Measurements from ENCODE around the gene KIF22.
"Not testable (repeated sequence)": the region's sequence is repeated elsewhere in the genome, so short reads cannot be mapped to it uniquely, and the experiment has no call there.

KIF22 gene

DNA sequence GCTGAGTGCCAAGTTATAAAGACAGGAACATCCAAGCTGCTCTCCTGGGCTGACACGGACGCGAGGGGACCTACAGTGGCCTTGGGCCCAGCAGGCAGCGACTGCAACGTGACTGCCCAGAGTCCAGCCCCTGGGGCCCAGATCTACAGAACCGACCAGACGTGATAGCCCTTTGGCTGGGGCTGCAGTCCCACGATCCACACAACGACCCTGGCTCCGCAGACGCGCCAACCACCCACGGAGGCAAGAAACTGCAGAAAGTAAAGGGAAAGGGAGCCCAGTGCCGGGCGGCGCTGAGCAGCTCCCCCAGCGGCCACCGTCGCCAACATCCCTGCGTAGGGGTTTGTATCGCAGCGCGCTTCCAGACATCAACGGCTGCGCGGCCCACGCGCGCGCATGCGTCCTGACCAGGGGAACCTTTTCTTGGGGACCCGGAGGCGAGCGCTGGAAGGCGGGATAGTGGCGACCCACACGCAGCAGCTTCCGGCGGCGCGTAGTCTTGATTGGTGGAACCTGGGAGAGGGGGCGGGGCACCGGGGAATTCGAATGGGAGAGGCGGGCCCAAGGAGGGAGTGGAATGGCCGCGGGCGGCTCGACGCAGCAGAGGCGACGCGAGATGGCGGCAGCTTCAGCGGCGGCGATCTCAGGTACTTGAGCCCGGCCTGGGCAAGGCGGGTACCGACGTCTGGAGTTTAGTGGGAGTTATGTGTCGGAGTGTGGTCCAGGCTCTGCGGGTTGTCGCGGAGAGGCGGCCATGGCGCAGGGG is at the start of gene KIF22:
Gene KIF22 (plus strand): TSS at position 569 of the 766 bp plus-strand sequence. CDS start 9 bp downstream, at position 578.
- FAIRE-seq, result no peak

DNA sequence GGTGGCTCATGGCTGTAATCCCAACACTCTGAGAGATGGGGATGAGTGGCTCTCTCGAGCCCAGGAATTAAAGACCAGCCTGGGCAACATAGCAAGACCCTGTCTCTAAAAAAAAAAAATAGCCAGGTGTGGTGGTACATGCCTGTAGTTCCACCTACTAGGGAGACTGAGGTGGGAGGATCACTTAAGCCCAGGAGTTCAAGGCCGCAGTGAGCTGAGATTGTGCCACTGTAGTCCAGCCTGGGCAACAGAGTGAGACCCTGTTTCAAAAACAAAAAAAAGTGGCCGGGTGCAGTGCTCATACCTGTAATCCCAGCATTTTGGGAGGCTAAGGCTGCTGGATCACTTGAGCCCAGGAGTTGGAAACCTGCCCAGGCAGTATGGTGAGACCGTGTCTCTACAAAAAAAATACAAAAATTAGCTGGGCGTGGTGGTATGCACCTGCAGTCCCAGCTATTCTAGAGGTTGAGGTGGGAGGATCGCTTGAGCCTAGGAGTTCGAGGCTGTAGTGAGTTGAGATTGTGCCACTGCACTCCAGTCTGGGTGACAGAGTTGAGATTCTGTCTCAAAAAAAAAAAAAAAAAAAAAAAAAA is 47.8 kb upstream of the KIF22 start:
- FAIRE-seq, result no peak

DNA sequence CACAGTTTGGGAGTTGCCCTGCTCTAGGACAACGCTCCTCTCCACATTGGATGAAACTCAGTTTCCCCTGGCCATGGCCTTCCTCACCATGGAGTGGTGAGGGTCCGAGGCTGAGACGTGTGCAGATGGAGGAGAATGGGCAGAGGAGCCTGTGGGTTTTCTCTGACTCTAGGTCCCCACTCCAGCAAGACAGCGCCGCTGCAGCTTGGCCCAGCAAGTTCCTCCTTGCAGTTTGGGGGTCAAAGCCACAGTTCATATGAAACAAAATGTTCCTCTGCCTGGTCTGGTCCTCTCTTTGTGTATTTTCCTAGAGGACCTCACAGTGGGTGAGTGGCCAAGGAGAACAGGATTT is 47.1 kb upstream of the KIF22 start:
- no peak for FAIRE-seq

DNA sequence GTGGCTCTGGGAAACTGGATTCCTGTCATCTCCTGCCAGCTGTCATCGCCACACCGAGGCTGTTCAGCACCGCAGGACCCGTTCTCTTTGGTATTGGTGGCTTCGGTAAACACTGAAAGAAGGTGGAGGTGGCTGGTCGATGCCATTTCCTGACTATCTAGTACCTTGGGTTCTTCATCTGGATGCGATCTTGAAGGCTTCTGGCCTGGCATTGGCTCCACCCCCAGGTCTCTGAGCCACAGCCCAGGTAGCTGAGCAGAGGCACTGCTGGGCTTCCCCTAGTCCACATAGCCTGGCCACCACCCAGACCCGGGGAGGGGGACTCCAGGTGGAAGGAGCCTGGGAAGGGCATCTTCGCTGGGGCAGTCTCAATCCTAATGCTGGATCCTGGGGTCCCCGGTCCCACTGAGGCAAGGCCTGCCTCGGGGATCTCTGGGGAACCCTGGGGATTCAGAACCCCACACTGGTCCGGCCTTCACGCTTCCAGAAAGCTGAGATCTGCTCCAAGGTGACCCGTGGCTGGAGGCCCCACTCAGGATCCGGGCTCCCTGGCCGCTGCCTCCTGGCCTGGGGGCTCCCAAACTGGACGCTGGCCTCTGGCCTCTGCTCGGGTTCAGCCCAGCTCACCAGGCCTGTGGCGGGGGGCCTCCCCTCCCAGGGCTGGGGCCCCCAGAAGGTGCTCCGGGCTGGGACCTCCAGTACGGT is 46.6 kb upstream of the KIF22 start:
- no peak for FAIRE-seq

DNA sequence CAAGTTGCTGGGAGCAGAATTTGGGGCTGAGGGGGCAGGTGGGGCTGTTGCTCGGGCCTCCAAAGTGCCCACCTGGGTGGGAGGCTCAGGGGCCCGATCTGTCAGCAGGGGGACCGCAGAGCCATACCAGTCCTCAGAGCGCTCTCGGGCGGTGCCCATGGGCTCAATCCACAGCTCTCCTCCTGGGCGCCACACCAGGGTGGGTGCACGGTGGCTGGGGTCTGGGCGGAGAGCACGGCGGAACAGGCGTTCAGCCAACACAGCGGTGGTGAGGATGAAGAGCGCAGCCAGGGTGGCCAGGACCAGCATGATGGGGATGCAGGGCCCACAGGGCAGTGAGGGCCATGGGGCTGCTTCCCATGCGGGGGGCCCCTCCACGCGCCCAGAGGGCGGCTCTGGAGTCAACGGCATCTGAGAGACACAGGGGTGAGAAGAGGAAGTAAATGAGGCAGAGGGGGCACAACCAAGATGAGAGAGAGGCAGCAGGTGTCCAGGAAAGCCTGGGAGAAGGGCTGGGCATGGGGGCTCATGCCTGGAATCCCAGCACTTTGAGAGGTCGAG is 45.9 kb upstream of the KIF22 start:
- no peak for FAIRE-seq

DNA sequence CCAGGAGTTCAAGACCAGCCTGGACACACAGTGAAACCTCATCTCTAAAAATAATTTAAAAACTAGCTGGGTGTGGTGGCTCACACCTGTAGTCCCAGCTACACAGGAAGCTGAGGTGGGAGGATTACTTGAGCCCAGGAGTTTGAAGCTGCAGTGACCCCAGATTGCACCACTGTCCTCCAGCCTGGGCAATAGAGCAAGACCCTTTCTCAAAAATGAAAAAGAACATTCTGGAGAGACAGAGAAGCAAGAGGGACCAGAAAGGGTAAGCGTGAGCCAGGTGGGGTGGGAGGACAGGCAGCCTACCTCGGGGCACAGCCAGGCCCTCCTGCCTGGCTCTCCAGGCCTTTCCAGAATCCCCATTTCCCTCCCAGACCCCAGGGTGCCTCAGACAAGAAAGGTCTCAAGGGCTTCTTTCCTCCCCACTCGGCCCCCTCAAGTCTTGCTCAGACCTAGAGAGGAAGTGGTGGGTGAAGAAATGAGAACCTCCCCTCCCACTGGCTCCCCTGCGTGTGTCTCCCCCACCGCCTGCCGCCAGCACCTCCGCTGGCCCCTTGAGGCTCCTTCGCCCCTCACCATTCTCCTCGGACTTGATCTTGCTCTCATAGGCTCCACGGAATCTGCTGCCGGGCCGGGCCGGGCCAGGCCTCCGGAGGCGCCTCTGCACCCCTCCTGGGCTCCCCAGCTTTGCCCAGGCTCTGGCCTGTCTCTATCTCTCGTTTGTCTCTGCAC is 45.3 kb upstream of the KIF22 start:
- FAIRE-seq, result no peak

DNA sequence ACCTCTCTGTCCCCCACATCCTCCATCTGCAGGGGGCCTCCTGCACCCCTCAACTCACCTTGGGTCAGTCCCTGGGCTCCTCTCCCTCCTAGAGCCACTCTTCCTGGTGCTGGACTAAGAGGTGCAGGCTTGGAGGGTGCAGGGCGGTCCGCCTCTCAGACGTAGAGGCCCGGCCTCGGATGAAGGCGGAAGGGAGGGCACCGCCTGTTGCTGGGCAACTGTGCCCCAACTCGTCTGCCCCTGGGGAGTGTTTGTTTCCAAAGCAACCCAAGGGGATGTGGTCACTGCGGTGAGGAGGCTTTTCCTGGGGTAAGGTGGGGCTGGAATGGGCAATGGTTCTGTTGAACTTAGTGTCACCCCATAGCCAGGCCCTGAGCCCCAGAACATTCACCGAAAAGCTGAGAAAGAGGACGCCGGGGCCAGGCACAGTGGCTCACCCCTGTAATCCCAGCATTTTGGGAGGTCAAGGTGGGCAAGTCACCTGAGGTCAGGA is 44.7 kb upstream of the KIF22 start, which contains the start of gene C16orf54:
Gene C16orf54 (minus strand): TSS at position 138 of the 493 bp plus-strand sequence. CDS start 1,039 bp downstream, outside the sequence.
- FAIRE-seq, result no peak

DNA sequence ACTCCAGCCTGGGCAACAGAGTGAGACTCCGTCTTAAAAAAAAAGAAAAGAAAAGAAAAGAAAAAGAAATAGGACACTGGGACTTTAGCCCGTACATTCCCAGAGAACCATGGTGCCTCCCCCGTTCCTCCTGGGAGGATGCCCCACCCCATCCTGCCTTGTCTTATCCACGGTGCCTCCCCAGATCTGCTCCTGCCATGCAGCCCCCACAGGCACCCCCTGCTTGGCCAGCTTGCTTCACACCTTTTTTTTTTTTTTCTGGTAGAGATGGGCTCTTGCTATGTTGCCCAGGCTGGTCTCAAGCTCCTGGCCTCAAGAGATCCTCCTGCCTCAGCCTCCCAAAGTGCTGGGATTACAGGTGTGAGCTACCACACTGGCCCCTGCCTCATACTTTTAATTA is 44.0 kb upstream of the KIF22 start:
- not testable (repeated sequence) for FAIRE-seq

DNA sequence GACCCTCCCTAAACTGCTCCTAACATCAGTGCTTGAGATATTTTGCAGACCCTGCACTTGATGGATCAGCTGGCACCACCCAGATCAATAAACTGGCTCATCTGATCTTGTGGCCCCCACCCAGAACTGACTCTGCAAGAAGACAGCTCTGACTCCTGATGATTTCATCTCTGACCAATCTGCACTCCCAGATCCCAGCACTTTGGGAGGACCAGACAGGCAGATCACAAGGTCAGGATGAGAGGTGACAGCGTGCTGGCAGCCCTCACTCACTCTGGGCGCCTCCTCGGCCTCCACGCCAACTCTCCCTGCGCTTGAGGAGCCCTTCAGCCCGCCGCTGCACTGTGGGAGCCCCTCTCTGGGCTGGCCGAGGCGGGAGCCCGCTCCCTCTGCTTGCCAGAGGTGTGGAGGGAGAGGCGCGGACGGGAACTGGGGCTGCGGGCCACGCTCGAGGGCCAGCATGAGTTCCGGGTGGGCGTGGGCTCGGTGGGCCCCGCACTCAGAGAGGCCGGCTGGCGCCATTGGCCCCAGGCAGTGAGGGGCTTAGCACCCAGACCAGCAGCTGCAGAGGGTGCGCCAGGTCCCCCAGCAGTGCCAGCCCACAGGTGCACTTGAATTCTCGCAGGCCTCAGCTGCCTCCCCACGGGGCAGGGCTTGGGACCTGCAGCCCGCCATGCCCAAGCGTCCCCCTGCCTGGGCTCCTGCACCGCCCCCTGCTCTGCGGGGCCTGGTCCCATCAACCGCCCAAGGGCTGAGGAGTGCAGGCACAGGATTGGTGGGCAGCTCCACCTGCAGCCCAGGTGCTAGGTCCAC is 42.4 kb upstream of the KIF22 start:
- FAIRE-seq, result no peak

DNA sequence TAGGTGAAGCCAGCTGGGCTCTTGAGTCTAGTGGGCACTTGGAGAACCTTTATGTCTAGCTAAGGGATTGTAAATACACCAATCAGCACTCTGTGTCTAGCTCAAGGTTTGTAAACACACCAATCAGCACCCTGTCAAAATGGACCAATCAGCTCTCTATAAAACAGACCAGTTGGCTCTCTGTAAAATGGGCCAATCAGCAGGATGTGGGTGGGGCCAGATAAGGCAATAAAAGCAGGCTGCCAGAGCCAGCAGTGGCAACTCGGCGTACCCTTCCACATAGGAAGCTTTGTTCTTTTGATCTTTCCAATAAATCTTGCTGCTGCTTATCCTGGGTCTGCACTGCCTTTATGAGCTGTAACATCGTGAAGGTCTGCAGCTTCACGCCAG is 41.8 kb upstream of the KIF22 start:
- FAIRE-seq, result not testable (repeated sequence)

DNA sequence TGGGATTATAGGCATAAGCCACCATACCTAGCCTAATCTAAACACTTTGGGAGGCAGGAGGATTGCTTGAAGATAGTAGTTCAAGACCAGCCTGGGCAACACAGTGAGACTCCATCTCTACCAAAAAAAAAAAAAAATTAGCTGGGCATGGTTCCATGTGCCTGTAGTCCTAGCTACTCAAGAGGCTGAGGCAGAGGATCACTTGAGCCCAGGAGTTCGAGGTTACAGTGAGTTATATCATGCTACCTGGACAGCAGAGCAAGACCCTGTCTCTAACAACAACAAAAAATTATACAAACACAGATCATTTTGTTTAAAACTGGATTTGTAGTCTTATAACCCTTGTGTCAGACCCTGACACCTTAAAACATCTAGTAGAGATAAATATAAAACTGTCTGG is 37.0 kb upstream of the KIF22 start:
- FAIRE-seq, result no peak

DNA sequence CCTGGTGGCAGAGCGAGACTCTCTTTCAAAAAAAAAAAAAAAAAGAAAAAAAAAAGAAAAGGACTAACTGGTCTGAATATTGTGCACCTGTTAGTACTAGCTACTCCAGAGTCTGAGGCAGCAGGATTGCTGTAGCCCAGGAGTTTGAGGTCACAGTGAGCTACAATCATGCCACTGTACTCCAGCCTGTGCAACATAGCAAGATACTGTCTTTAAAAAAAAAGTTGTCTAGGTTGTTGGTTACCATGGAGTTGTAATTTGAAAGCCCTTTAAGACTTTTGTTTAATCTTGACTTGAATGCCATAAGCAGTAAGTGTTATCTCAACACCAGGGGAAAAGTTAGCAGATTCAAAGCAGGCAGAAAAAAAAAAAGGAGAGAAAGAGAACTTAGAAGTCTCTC is 33.9 kb upstream of the KIF22 start:
- no peak for FAIRE-seq

DNA sequence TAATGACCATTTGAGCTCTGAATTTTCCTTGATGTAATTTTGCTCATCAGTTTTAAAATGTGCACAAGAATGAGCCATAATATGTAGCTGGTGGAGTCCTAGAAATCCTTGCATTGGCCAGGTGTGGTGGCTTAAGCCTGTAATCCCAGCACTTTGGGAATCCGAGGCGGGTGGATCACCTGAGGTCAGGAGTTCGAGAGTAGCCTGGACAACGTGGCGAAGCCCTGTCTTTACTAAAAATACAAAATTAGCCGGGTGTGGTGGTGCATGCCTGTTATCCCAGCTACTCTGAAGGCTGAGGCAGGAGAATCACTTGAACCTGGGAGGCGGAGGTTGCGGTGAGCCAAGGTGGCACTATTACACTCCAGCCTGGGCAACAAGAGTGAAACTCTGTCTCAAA is 33.5 kb upstream of the KIF22 start:
- FAIRE-seq, result not testable (repeated sequence)

DNA sequence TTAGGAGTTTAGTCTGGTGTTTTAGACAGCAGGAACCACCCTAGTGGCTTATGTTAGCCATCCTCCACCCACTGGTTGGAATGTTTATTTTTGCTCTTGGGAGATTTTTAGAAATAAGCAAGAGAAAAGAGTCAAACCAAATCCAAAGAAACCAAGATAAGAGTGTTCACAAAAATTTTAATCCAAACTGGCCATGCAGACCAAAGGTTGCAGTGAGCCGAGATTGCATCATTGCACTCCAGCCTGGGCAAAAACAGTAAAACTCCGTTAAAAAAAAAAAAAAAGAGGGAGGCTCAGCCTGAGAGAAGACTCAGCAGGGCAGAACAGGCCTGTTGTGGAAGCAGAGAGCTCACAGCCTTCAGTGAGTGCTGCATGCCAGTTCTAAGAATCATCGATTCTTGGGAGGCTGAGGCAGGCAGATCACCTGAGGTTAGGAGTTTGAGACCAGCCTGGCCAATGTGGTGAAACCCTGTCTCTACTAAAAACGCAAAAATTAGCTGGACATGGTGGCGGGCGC is 32.5 kb upstream of the KIF22 start:
- FAIRE-seq, result no peak

DNA sequence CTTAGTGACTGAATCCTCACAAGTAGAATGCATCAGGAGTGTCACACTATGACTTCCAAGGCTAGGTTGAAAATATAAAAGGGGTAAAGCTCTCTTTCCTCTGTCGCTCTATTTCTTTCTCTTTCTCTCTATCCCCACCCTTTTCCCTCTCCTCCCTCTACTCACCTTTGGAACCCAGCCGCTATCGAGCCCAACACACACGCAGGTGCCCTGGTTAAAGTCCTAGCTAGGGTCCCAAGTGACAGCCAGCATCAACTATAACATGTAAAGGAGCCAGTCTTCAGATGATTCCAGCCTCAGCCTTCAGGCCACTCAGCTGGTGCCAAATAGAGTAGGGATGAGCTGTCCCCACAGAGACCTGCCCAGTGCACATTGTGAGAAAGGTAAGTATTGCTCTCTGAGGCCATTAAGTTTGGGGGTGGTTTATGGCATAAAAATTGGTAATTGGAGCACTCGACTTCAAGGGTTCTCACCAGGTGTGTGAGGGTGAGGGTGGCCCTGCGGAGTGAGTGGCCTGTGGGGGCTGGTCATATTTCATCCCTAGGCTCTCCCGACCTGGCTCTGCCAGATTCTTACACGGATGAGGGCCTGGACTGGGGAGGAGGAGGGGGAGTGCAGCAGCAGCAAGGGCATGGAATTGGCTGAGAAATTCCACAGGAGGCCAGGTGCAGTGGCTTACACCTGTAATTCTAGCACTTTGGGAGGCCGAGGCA is 29.8 kb upstream of the KIF22 start:
- no peak for FAIRE-seq

DNA sequence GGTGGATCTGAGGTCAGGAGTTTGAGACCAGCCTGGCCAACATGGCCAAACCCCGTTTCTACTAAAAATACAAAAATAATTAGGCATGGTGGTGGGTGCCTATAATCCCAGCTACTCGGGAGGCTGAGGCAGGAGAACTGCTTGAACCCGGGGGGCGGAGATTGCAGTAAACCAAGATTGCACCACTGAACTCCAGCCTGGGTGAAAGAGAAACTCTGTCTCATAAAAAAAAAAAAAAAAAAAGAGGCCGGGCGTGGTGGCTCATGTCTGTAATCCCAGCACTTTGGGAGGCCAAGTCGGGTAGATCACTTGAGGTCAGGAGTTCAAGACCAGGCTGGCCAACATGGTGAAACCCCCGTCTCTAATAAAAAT is 29.3 kb upstream of the KIF22 start:
- not testable (repeated sequence) for FAIRE-seq

DNA sequence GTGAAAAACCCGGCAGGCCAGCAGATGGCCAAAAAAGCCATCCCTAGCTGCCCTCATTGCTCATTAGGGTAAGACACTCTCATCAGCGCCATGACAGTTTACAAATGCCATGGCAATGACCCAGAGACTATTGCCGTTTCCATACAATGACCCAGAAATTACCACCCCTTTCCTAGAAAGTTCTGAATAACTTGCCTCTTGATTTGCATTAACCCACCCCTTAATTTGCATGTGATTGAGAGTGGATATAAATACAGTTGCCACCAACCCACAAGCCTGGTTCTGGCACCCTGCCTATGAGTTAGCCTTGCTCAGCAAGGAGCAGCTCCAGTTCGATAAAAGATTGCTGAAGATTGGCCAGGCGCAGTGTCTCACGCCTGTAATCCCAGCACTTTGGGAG is 28.7 kb upstream of the KIF22 start:
- FAIRE-seq, result no peak

DNA sequence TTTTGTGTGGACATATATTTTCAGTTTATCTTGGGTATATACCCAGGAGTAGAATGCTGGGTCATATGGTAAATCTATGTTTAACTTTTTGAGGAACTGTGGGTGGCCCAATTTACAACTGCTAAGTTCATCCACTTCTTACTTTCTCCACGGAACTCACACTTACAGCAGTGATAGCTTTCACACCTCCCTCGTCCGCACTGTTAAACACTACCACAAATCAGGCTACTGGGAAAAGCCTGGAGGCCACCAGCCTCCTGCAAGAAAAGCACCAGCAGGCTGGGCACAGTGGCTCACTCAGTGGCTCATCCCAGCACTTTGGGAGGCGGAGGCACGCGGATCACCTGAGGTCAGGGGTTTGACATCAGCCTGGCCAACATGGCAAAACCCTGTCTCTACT is 27.2 kb upstream of the KIF22 start:
- FAIRE-seq, result no peak

DNA sequence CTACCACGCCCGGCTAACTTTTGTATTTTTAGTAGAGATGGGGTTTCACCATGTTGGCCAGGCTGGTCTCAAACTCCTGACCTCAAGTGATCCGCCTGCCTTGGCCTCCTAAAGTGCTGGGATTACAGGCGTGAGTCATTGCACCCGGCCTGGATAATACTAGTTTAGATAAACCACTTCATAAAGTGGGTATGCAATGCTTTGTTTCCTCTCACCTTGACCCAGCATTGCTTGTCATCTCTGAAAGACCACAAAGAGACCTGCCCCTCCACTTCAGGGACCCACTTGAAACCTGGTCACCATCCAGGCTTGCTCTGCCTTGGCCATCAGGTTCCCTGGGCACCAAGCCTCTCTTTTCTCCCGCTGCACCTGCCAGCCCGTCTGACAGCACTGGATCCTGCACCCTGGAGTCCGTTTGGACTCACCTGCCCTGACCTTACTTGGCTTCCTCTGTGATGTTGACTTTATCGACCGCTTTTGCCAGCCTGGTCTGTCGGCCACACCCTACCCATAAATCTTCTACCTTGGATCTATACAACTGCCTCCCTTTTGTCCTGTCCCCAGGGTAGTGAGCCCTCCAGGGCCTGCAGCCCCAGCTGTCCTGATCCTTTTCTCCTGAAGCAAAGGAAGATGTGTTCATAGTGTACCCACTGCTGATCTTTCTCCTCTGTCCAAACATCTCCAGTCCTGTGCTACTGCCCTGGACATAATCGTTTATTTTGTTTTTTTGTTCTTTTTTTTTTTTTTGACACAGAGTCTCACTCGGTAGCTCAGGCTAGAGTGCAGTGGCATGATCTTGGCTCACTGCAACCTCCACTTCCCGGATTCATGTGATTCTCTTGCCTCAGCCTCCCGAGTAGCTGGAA is 25.2 kb upstream of the KIF22 start:
- no peak for FAIRE-seq

DNA sequence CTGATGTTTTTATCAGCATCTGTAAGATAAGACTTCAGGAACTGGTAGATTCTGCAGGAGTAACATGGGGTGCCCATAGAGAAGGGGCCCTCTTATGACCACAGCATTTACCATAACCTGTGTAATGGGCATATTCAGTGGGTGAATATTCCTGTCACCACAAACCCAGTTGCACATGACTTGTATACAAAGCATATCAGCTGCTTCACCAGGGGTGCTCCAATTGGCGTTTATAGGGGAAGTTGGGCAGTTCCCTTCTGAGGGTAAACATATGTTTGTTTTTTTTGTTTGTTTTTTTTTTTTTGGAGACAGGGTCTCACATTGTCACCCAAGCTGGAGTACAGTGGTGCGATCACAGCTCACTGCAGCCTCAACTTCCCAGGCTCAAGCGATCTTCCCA is 24.0 kb upstream of the KIF22 start:
- FAIRE-seq, result no peak
